Dermis microvascular lymphatic vessel endothelial cell (primary cell): ENCODE data around the gene PRDM2. TPM values are rescaled to one million over a fixed set of nuclear protein-coding genes. Genes with fewer than 3 reads are reported as not detected.
"Not testable (repeated sequence)": the region's sequence is repeated elsewhere in the genome, so short reads cannot be mapped to it uniquely, and the experiment has no call there.

Experiments used
- DNase-seq, 2 donors: peaks; one replicate each; pipeline versions ENCODE4 v3.0.0 to v3.0.0-alpha.2; 2010; ENCODE audit warnings: low read depth in 2 of 2
- total RNA-seq: library from RNA; depleted of rRNA; stranded (reverse); fragments of >200 nt; gene quantifications from 2 replicates; pipeline ENCODE4 v1.2.1, GENCODE V29; 2014

Gene PRDM2
- total RNA-seq, 1 donor from 2014 or later: 6.3 TPM

- DNase-seq: peak; percentile 20 to 34
Observed at GRCh38 chr1:13700521-13701270, 708 bp downstream of the PRDM2 start.

GRCh38 chr1:13701271-13701640 is 1.3 kb downstream of the PRDM2 start:
- no peak for DNase-seq

- DNase-seq: no peak
Observed at GRCh38 chr1:13702425-13703127, 2.6 kb downstream of the PRDM2 start.

GRCh38 chr1:13703128-13703513 is 3.1 kb downstream of the PRDM2 start:
- DNase-seq: no peak

- no peak for DNase-seq
Observed at GRCh38 chr1:13703558-13704490, 3.8 kb downstream of the PRDM2 start.

DNA sequence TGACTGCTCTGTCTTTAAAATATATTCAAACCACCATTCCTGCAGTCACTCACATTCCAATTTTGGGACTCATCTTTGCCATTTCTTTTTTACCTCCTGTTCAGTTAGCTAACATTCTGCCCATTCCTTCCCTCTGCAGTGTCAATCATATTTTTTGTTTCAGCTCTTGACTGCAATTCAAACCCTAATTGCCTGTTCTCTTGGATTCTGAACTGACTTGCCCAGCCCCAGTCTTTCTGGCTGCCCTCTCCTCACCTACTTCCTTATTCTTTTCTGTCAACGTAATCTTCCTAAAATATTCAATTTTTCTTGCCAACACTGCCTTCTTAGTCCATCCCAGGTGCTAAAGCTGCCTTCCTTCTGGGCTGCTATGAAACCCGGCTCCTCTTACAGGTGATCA is 6.1 kb downstream of the PRDM2 start:
- no peak for DNase-seq

- DNase-seq: no peak
Observed at GRCh38 chr1:13707164-13707563, 7.2 kb downstream of the PRDM2 start.

GRCh38 chr1:13708380-13708982 is 8.5 kb downstream of the PRDM2 start:
- DNase-seq: no peak

DNA sequence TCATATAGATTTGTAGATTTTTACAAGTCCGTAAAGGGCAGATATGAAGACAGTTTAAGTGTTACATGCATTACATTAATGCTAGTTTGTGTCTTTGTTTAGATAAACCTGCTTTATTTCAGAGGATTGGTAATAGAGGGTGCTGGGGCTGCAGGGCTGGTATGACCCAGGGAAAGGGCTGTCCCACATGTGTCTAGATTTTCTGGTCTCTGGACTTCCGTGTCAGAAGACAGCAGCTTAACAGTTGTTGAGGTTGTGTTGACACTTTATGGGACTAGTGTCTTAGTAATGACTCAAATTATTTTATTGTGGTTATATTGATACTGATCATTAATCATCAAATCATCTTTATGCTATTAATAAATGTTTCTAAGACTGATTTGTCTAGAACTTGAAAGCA is 10.1 kb downstream of the PRDM2 start:
- DNase-seq: no peak

GRCh38 chr1:13714851-13715250 is 14.9 kb downstream of the PRDM2 start:
- DNase-seq: no peak

DNA sequence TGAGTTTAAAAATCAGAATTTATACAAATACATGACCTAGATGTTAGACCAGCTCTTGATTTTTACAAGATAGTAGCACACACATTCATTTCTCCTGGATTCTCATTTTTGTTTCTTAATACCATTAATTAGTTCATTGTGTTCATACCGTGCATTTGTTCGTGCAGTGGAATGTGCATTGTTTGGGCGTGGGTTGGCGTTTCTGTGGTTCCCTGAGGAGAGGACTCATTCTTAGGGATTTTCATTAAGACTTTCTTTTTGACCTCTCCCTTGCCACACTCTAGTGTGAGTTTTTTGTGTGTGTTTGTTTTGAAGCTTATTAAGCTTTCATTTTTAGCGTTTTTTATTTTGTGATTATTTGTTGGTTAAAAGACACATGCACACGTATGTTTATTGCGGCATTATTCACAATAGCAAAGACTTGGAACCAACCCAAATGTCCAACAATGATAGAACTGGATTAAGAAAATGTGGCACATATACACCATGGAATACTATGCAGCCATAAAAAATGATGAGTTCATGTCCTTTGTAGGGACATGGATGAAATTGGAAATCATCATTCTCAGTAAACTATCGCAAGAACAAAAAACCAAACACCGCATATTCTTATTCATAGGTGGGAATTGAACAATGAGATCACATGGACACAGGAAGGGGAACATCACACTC is 15.8 kb downstream of the PRDM2 start:
- not testable (repeated sequence) for DNase-seq

DNA sequence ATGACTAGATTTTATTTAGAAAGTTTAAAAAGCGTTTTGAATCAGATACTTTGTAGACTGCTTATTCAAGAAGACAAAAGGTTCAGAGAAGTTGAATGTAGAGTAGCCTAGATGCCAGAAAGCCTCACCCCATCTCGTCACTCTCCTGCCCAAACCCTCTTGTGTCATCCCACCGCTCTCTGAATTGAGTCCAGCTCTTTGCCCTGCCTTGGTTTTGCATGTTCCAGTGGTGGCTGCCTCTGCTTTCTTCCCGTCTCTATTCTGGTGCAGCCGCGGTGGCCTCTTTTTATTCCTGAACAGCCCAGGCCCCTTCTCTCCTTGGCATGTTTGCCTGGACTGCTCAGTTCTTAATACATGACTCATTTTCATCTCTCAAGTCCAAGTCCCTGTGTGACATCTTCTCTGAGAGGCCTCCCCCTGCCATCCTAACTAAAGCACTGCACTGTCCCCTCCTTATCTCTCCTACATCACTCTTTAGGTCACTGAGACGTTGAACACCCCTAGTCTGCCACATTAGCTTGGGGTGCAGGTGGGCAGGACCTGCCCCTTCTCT is 22.9 kb downstream of the PRDM2 start:
- no peak for DNase-seq

DNA sequence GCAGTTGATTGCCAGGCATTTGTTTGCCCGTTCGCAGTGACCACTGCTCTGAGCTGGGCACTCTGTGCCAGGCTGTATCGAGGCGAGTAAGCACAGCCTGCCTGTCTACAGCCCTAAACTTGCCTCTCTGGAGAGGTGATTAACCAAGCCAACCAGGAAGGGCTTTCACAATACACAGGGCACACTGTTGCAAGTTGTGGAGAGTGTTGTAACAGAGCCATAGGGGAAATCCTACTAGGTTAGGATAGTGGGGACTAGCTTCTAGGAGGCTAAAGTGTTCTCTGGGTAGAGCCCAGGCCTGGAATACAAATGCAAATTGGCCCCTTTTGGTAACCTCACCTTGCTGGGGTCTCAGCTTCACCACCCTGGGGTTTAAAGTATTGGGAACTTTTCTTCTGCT is 23.8 kb downstream of the PRDM2 start:
- DNase-seq: no peak

- peak; percentile 45 to 50 for DNase-seq
Observed at GRCh38 chr1:13725714-13726175, 25.8 kb downstream of the PRDM2 start.

GRCh38 chr1:13728091-13728715 is 28.2 kb downstream of the PRDM2 start:
- DNase-seq: no peak

DNA sequence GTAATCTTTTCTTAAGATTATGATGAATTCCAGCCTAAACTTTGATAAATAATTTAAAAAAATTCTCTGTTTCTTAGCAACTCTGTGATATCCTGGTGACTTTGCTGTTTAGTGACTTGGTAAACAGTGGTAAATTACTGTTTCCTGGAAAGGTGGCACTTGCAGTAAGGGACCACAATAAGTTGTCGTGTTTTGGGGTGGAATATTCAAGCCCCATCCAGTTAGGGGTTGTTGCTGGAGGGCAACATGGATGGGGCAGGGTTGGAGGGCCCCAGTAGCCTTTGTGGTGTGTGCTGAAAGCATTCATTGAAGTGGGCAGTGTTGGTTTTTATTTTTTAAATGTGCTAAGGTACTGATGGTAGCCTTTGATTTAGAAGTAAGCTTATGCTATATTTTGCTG is 30.3 kb downstream of the PRDM2 start:
- no peak for DNase-seq

- peak; percentile 64 to 80 for DNase-seq
Observed at GRCh38 chr1:13730751-13731482, 30.9 kb downstream of the PRDM2 start.

DNA sequence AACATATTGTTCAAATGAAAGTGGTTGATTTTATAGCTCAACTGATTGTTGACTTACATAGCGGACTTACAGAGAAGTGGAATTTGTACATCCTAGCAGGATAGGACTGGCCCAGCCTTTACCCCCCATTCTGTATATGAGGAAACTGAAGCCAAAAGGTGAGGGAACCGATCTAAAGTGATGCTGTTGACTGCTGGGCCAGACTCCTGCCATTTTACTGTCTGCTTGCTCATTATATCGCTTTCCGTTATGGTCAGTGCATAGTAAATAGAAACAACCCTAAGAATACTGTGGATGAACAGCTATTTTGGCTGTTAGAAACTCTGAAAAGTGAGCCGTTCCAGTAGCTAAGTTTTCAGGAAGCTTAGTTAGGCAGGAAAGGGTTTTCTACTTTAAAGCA is 31.9 kb downstream of the PRDM2 start:
- no peak for DNase-seq

DNA sequence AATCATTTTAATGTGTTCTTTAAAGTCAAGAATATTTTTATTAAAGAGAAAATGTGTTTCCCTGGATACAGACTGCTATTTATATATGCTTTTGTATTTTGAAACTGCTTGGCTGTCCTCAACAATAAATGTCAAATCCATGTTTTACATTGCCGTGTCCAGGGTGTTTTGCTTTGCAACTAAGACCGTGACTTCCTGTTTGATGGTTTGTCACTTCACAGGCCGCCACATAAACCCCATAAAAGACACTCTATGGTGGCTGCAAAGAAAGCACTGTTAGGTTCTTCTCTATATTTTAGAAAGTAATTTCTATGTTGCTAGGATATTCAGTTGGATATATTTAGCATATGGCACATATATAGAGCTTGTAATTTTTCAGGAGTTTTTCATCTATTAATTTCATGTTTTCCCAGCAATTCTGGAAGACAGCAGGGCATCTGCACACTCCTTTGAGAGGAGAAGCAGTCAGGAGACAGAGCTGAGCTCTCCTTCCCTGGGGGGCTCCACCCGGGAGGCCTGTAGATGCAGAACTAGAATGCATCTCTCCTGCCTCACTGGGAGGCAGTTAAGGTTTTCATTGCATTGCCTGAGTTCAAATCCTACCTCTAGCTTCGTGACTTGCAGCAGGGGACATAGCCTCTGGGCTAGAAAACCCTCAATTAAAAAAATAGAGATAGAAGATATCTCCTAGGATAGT is 33.1 kb downstream of the PRDM2 start:
- peak in 1 of 2 donors; percentile 33 for DNase-seq
